RWPE2 (cell line): ENCODE measurements around the gene ARID3A.

Experiments
- ATAC-seq: fragments of 200-7000 bp; cut with Tn5 transposase; 3 replicates; pipeline ENCODE4 v1.9.1; 2021; ENCODE audit warnings: low read depth
- DNase-seq: peaks from one replicate; pipeline ENCODE4 v3.0.0-alpha.2; 2020; ENCODE audit warnings: low spot score
- H3K27ac ChIP-seq: fragments of 450-650 bp; 2 replicates; pipeline ENCODE4 v1.5.1; 2017; ENCODE audit warnings: mild to moderate bottlenecking; ENCODE audit not compliant: poor library complexity, severe bottlenecking
- H3K27me3 ChIP-seq: fragments of 250-450 bp; sonication (Bioruptor Pico); 2 replicates; pipeline ENCODE4 v1.5.1; 2021; ENCODE audit warnings: mild to moderate bottlenecking, moderate library complexity; ENCODE audit not compliant: insufficient read depth, poor library complexity, severe bottlenecking
- H3K36me3 ChIP-seq: fragments of 250-450 bp; sonication (Bioruptor Pico); 2 replicates; pipeline ENCODE4 v1.5.1; 2020; ENCODE audit warnings: low read depth, mild to moderate bottlenecking, moderate library complexity
- H3K4me1 ChIP-seq: fragments of 250-450 bp; sonication (Bioruptor Pico); 2 replicates; pipeline ENCODE4 v1.5.1; 2021; ENCODE audit warnings: mild to moderate bottlenecking, moderate library complexity; ENCODE audit not compliant: insufficient read depth, poor library complexity, severe bottlenecking
- H3K4me3 ChIP-seq: fragments of 250-450 bp; sonication (Bioruptor Pico); 2 replicates; pipeline ENCODE4 v1.5.1; 2021; ENCODE audit warnings: mild to moderate bottlenecking, moderate library complexity; ENCODE audit not compliant: severe bottlenecking
- H3K9me3 ChIP-seq: fragments of 250-450 bp; sonication (Bioruptor Pico); 2 replicates; pipeline ENCODE4 v1.5.1; 2021; ENCODE audit warnings: mild to moderate bottlenecking, moderate library complexity; ENCODE audit not compliant: severe bottlenecking
- TF ChIP-seq, protein P1 (sequence below): fragments of 450-650 bp; IDR thresholded peaks from one replicate; pipeline ENCODE4 v1.5.1; 2017; ENCODE audit warnings: mild to moderate bottlenecking, moderate library complexity; ENCODE audit not compliant: poor library complexity, severe bottlenecking

The ARID3A gene

DNA sequence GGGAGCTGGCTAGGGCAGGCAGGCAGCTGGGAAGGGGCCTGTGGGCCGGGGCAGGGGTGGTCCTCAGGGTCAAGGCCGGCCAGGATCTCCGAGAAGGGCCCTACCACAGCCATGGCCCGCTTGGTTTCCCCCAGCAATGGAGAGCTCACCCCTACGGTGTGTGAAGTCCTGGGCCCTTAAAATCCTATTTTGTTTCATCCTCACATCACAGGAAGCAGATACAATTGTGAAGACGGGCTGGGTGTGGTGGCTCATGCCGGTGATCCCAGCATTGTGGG, 23.8 kb upstream of the ARID3A start:
- Histone ChIP-seq H3K27me3 (no peaks in the 10 kb centered on the region), H3K27ac (no peak overlapping the region), H3K4me1 (no peaks in the 10 kb centered on the region), H3K9me3 (no peaks in the 10 kb centered on the region), H3K36me3 (peaks cover 25% of the 10 kb centered on the region), H3K4me3 (no peak overlapping the region)
- TF ChIP-seq, protein P1, sequence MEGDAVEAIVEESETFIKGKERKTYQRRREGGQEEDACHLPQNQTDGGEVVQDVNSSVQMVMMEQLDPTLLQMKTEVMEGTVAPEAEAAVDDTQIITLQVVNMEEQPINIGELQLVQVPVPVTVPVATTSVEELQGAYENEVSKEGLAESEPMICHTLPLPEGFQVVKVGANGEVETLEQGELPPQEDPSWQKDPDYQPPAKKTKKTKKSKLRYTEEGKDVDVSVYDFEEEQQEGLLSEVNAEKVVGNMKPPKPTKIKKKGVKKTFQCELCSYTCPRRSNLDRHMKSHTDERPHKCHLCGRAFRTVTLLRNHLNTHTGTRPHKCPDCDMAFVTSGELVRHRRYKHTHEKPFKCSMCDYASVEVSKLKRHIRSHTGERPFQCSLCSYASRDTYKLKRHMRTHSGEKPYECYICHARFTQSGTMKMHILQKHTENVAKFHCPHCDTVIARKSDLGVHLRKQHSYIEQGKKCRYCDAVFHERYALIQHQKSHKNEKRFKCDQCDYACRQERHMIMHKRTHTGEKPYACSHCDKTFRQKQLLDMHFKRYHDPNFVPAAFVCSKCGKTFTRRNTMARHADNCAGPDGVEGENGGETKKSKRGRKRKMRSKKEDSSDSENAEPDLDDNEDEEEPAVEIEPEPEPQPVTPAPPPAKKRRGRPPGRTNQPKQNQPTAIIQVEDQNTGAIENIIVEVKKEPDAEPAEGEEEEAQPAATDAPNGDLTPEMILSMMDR: no peak
- no peak for ATAC-seq
- DNase-seq: peak; percentile 41

- H3K4me3 ChIP-seq: no peak overlapping the region
These were observed 23.2 kb upstream of the ARID3A start for GRCh38 chr19:902446-903226.

DNA sequence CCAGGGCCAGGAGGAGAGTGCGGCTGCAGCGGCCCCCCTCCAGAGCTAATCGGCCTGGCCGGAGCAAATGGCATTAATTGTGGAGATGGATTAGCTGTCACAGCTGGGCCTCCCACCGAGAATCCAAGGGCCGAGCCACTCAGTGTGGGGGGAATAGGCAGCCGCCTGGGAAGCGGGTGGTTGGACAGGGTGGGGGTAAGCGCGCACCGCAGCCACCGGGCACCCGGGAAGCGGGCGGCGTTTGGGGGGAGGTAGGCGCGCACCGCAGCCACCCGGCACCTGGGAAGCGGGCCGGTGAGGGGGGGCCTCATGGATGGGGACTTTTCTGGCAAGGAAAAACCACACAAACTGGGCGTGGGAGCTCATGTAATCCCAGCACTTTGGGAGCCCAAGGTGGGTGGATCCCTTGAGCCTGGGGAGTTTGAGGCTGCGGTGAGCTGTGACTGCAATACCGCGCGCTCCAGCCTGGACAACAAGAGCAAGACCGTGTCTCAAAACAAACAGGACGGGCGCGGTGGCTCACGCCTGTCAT, 22.5 kb upstream of the ARID3A start:
- H3K27me3 ChIP-seq: no peaks in the 10 kb centered on the region
- H3K9me3 ChIP-seq: no peaks in the 10 kb centered on the region
- peaks cover 31% of the 10 kb centered on the region for H3K36me3 ChIP-seq
- no peaks in the 10 kb centered on the region for H3K4me1 ChIP-seq
- no peak overlapping the region for H3K4me3 ChIP-seq
- TF ChIP-seq, protein P1: no peak
- H3K27ac ChIP-seq: no peak overlapping the region
- DNase-seq: peak; percentile 45
- ATAC-seq: no peak

More at GRCh38 chr19:902446-903226, 23.2 kb upstream of the ARID3A start:
- Histone ChIP-seq H3K9me3 (no peaks in the 10 kb centered on the region), H3K36me3 (peaks cover 25% of the 10 kb centered on the region), H3K4me1 (no peaks in the 10 kb centered on the region), H3K27ac (no peak overlapping the region), H3K27me3 (no peaks in the 10 kb centered on the region)
- ATAC-seq: no peak
- DNase-seq: no peak
- TF ChIP-seq, protein P1: no peak

- no peak for ATAC-seq
- TF ChIP-seq, protein P1: no peak
- Histone ChIP-seq H3K36me3 (peaks cover 24% of the 10 kb centered on the region), H3K27ac (no peak overlapping the region), H3K27me3 (no peaks in the 10 kb centered on the region), H3K4me1 (peaks cover 10% of the 10 kb centered on the region), H3K4me3 (no peak overlapping the region), H3K9me3 (no peaks in the 10 kb centered on the region)
- no peak for DNase-seq
These were observed 21.3 kb upstream of the ARID3A start for GRCh38 chr19:904545-904944.

- Histone ChIP-seq H3K9me3 (no peaks in the 10 kb centered on the region), H3K4me1 (peaks cover 10% of the 10 kb centered on the region), H3K36me3 (peaks cover 32% of the 10 kb centered on the region), H3K27ac (no peak overlapping the region), H3K4me3 (no peak overlapping the region), H3K27me3 (no peaks in the 10 kb centered on the region)
- TF ChIP-seq, protein P1: no peak
- ATAC-seq (no peak), DNase-seq (no peak)
These were observed 19.4 kb upstream of the ARID3A start for GRCh38 chr19:906480-906879.
